ENCODE results near the gene CBX3. TPM values are rescaled to one million over a fixed set of nuclear protein-coding genes. Genes with fewer than 3 reads are reported as not detected.
"Not testable (repeated sequence)": the region's sequence is repeated elsewhere in the genome, so short reads cannot be mapped to it uniquely, and the experiment has no call there.

Gene CBX3
- polyA plus RNA-seq, 5 donors: 244 to 380 (median 298) TPM

DNA sequence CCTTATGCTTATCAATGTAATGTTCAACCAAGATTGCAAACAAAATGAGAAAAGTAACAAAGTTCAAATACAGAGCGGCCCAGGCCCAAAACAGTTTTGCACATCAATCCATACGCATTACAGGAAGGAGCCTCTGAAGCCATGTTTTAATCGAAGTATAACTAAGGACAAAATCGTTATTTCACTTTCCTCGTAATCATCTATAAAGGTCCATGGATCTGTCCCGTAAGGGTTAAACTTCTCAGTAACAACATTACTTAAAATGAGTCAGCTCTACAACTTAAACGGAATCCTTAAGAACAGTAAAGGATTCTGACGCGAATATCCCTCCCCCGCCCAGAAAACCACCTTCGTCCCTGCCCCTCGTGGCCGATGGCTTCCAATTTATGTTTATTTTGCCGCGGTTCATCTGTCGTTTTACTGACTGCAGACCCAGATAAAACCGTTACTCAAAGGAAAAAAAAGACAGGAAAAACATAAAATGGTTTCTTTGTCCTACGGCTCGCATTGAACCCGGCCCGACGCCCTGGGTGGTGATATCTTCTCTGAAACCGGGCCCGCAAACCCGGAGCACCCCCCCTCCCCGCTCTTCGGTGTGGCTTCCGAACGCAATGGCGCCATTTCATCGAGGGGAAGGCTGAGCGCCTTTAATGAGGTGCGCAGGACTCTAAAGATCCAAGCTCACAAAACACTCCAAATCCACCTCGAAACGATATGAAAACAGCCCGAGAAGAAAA is 2.1 kb upstream of the CBX3 start:
- peak; percentile 25 to 79 for DNase-seq

DNA sequence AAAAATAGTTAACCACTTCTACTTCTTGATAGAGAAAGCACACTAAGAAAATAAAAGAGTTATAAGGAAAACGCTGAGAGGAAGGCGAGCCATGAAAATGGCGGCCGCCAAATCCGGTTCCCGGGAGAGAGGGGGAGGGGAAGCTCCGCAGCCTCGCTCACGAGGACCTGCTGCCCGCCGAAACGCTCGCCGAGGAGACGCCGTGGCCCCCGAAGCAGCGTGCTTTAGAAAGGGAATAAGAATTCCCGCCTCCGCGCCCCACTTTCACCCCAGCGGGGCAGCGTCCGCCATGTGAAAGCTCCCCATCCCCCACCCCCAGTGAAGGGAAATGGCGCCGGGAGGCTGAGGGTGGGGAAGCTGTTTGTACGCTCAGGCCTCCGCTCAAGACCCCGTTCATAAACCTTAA is 1.5 kb upstream of the CBX3 start:
- DNase-seq: peak; percentile 82

DNA sequence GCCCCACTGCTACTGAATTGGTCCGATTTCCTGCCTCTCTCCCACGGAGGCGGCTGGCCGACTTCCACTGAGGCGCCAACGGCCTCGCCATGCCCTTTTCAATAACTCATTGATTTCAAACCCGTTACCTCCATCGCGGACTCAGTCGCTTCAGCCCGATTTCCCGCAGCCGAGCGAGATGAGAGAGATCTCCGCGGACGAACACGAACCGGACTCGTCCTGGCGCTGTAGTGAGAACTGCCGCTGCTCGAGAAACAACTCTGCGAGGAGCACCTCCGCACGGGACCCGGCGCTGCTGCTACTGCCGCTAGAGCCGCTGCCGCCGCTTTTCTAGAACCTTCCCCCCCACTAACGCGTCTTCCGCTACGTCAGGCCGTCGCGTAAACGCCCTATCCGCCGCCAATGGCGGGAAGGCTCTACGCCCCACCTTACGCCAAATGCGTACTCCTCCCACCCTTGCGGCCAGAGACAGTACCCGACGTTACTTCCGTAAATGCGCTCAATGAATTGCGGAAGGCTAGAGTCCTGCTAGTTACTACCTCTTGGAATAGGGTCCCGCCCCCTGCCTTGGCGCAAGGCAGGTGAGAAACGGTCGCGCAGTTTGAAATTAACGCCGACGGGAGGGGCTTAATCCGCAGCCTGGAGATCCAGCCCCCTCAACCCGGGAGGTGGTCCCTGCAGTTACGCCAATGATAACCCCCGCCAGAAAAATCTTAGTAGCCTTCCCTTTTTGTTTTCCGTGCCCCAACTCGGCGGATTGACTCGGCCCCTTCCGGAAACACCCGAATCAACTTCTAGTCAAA is 900 bp upstream of the CBX3 start, which contains the start of gene HNRNPA2B1:
TSS of gene HNRNPA2B1 (minus strand) at position 303 of the 803 bp plus-strand sequence. CDS start at position 134, 169 bp downstream.
- DNase-seq: peak; percentile 100

DNA sequence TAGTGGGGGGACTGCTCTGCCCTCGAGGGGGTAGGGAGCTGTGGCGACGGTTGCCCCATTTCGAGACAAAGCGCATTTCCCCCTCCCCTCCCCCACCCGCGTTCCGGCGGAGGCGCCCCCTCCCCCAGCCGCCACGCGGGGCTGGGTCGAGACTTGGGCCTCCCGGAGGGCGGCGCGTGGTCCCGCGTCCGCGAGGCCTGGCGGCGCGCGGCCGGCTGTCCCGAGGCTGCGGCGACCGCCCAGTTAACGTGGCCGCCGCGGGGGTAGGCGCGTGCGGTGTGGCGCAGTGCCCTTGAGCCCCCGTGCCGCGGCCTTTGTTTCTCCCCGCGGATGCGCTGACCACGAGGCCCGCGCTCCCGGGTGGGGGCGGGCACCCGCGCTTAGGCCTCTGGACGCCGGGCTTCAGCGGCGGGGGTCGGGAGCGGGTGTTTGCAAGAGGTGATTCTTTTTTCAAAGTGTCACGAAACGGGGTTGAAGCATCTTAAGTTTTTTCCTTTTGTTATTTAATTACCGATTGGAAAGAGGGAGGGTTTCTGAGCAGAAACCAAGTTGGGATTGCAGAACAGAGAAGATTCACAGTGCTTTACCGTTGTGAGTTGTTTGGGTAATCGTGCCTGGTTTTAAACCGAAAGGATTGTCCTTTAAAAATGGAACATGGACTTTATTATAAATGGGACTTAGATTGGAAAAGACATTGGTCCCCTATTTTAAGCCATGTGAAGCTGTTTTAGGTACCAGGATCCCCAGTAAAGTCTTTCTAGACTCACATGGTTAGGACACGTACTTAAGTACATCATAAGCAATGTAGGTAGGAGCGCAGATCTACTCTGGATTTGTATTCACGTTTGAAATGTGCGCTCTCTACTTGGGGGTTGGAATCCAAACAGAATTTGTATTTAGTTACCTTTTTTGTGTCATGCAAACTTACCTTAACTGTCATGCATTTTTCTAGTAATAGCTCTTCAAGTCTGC is 760 bp downstream of the CBX3 start:
- DNase-seq: peak in 1 of 2 donors; percentile 34

DNA sequence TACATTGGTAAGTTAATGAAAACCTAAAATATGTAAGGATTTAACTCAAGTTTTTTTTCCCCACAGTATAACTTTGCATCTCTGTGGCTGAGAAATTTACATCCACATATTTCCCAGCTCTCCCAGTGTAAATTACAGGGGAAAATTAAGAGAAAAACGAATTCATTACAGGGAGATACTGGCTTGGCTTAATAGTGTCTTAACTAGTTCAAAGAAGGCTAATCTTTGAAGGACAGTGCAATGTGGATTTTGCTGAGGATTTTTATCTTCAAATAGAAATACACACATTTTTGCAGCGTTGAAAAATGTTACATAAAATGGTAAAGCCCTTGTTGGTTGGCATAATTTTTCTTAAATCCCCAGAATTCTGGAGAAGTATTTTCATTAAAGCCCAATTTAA is 1.5 kb downstream of the CBX3 start:
- DNase-seq: no peak

DNA sequence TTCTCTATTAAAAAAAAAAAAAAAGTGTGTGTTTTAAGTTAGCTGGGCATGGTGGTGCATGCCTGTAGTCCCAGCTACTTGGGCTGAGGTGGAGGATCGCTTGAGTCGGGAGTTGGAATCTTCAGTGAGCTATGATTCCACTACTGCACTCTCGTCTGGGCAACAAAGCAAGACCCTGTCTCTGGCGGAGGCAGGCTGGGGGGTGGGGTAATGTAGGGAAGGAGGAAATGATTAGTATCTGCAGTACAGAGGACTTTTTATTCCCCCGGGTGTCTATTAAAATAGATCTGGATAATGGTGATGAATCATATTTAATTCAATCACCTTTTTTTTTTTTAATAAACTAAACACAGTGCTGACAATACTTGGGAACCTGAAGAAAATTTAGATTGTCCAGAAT is 6.5 kb downstream of the CBX3 start:
- DNase-seq: no peak

DNA sequence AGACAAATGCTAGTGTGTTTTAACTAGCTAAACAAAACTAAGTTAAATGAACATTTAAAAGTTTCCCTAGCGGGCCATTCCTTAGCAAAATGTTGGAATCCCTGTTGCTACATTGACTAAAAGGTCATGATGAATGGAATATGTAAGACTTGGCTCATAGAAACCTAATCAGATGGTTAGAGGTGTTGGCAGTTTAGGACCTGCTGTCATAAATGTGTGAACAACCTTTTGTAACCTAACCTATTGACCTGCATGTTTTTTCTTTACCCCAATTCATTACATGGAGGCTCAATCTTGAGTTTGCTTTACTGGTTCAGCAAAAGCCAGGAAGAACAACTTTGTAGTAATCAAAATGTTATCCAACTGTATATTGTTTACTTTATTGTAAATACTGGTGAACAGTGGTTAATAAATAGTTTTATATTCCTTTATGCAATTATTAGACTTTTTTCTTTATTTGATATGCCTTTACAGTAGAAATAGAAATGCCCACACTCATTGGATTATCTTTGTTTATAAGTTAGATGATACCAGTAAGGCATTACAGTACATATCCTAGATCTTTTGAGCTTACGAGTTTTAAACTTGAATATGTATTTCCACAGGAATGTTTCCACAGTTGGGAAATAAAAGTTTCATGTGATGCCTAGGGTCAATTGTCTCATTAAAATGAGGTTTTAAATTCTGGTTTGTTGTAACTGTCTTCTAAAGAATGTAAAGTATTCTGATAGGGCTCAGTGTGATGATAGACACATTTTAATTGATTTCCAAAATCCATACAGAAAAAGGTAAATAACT is 11.6 kb downstream of the CBX3 start:
- no peak for DNase-seq

DNA sequence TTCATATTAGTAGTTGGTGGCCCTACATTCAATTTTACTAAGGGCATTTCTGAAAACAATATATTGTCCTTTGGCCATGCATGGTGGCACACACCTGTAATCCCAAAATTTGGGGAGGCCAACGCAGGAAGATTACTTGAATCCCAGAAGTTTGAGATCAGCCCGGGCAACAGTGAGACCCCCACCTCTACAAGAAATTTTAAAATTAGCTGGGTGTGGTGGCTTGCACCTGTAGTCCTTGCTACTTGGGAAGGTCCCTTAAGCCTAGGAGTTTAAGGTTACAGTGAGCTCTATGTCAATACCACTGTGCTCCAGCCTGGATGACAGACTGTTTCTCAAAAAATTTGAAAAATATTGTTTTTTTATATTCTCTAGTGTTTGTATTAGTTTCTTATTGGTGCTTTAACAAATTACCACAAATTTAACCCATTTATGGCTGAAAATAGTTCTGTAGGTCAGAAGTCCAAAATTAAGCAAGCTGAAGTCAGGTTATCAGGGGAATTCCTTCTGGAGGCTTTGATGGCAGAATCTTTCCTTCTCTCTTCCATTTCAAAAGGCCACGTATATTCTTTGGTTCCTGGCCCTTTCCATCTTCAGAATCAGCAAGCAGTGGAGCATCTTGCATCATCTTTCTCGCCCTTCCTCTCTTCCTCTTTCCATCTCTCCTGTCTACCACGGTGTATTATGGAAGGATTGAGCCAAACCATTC is 12.4 kb downstream of the CBX3 start:
- DNase-seq: no peak

DNA sequence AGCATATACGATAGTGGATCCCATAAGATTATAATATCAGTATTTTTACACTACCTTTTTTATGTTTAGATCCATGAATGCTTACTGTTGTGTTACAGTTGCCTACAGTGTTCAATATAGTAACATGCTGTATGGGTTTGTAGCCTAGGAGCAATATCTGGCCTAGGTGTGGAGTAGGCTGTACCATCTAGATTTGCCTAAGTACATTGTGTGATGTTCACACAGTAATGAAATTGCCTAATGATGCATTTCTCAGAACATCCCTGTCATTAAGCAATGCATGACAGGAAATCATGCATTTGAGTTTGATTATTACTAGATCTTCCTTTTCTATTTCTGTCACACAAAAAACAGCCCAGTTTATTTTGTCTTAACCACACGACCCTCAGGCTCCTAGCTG is 14.5 kb downstream of the CBX3 start:
- DNase-seq: no peak

DNA sequence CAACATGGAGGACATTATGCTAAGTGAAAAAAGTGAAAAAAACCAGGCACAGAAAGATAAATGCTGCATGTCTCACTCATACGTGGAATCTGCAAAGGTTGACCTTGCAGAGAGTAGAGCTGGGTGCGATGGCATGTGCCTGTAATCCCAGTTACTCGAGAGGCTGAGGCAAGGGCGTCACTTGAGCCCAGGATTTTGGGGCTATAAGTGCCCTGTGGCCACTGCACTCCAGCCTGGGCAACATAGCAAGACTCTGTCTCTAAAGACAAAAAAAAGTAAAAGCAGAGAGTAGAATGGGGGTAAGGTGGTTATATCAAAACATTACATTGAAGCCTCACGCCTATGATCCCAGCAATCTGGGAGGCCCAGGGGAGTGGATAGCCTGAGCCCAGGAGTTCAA is 22.8 kb downstream of the CBX3 start:
- DNase-seq: no peak

DNA sequence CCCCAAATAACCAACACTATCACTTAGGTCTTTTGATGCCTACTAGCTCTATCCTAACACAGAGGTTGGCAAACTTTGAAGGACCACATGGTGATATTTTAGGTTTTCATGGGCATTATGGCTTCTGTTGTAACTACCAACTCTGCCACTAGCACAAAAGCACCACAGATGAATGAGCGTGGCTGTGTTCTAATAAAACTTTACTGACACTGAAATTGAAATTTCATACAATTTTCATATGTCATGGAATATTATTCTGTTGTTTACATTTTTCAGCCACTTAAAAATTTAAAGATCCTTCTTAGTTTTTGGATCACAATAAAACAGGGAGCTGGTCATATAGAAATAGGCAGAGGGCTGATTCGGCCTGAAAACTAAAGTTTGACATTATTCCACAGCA is 26.4 kb downstream of the CBX3 start:
- DNase-seq: no peak

DNA sequence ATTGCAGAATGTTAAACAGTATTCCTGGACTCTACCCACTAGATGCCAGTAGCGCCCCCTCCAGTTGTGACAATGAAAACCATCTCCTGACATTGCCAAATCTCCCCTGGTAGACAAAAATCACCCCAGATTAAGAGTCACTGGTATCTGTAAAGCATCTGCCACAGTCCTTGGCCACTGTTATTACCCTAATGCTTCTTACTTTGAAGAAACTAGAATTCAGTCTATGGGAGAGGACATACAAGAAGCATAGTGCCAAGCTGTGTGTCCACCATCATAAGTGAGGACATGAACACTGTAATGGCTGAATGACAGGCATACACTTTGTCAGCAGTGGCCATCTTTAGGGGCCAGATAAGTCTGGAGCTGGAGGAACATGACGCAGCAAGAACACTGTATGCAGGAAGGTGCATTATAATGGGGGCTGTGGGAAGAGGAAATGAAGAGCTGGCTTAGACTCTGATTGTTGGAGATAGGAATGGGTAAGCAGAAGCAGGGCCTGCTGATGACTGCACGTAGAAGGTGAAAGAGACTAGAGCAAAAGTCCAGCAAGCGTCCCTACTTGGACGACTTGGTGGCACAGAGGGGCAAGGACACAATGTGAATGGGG is 32.5 kb downstream of the CBX3 start:
- no peak for DNase-seq

DNA sequence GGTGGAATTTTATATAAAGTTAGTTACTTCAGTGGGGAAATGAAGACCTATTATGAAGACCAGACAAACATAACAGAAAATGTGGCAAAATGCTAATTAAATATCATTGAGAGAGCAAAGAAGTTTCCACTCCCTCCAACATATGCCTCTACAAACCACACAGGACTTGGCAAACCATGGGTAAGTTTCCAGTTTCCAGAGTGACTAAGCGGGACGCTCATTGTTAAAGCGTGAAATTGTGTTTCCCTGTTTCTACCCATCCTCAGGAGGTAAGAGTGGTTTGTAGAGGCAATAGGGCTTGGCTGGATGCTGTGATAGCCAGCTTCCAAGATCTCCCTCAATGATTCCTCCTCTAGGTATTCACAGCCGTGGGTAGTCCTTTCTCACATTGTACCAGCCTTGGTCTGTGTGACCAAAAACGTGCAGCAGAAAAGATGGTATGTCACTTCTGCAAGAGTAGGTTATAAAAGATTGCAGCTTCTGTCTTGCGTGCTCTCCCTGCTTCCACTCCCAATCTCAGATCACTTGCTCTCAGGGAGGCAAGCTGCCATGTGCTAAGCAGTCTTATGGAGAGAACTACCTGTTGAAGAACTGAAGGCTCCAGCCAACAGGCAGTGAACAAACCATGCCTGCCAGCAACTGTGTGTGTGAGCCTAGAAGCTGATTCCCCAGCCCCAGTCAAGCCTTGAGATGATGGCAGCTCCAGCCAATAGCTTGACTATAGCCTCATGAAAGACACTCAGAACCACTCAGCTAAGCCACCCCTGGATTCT is 35.7 kb downstream of the CBX3 start:
- DNase-seq: no peak

DNA sequence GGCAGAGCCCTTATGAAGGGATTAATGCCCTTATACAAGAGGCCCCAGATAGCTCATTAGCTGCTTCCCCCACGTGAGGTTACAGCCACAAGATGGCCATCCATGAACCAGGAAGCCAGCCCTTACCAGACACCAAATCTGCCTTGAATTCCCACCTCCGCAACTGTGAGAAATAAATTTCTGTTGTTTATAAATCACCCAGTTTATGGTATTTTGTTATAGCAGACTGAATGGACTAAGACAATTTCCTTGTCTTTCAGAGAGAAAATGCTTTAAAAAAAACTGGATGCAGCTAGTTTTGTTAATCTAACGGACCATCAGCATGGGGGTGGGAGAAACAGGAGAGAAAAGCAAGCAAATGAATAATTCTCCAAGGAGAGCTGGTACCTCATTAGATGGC is 36.5 kb downstream of the CBX3 start:
- no peak for DNase-seq

DNA sequence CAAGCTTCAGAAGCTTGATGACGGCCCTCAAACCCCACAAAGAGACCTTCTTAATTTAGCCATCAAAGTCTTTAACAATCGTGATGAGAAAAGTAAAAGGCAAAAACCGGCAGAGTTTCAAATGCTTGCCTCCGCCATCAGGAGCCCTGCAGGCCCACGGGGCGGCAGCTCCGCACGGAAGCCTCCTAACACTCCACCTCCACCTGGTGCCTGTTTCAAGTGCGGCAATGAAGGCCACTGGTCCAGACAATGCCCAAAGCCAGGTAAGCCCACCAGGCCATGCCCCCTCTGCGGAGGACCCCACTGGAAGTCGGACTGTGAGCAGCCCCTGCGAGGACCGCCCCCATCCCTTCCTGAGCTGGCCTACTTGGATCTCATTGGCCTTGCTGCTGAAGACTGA is 43.6 kb downstream of the CBX3 start:
- no peak for DNase-seq

DNA sequence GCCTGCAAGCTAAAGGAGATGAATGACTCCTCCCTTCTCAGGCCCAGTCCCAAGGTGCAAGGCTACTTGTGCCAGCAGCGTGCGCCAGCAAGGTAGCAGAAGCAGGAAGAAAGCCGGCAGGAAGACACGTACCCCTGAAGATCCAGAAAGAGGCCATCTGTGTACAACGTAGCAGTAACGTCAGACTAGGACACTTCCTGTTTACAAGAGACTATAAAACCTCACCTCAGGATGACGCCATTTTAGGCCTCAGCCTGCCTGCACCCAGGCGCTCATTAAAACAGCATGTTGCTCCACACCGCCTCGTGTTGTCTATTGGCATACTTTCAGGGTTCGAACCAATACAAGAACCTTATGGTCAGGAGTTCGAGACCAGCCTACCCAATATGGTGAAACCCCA is 48.7 kb downstream of the CBX3 start:
- DNase-seq: no peak

DNA sequence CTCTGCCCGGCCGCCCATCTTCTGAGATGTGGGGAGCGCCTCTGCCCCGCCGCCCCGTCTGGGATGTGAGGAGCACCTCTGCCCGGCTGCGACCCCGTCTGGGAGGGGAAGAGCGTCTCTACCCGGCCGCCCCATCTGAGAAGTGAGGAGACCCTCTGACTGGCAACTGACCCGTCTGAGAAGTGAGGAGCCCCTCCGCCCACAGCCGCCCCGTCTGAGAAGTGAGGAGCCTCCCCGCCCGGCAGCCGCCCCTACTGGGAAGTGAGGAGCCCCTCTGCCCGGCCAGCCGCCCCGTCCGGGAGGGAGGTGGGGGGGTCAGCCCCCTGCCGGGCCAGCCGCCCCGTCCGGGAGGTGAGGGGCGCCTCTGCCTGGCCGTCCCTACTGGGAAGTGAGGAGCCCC is 60.3 kb downstream of the CBX3 start:
- DNase-seq: not testable (repeated sequence)

Measured in right lung (tissue), 5 donors.